Activated CD8-positive, alpha-beta T cell treated with anti-CD3 and anti-CD28 coated beads for 36 hours (primary cell): ENCODE results near the gene FLNA. TPM values are rescaled to one million over a fixed set of nuclear protein-coding genes. Genes with fewer than 3 reads are reported as not detected.

Experiments
- ATAC-seq: fragments of 200-7000 bp; cut with Tn5 transposase; one replicate; pipeline ENCODE4 v1.10.0; 2021; ENCODE audit warnings: mild to moderate bottlenecking, moderate library complexity
- CTCF ChIA-PET: fragments of 350-600 bp; sonication (Branson Sonifier 250); formaldehyde crosslinking; loops from one replicate; lab custom pipeline; 2021; ENCODE audit warnings: antibody characterized with exemption; lab: Charles Lee
- POLR2A ChIA-PET: fragments of 350-600 bp; sonication (Branson Sonifier 250); formaldehyde crosslinking; loops from one replicate; lab custom pipeline; 2021; ENCODE audit warnings: antibody characterized with exemption; lab: Charles Lee
- DNase-seq: peaks from one replicate; pipeline ENCODE4 v3.0.0-alpha.2; 2020
- H3K27ac Mint-ChIP-seq: one replicate; pipeline ENCODE4 v1.8.0; 2021; ENCODE audit warnings: mild to moderate bottlenecking, mixed read lengths
- H3K27me3 Mint-ChIP-seq: one replicate; pipeline ENCODE4 v1.8.0; 2021; ENCODE audit warnings: mixed read lengths
- H3K36me3 Mint-ChIP-seq: one replicate; pipeline ENCODE4 v1.8.0; 2021; ENCODE audit warnings: low read depth, mixed read lengths
- H3K4me1 Mint-ChIP-seq: one replicate; pipeline ENCODE4 v1.8.0; 2021; ENCODE audit warnings: low read depth, mixed read lengths
- H3K4me3 Mint-ChIP-seq: one replicate; pipeline ENCODE4 v1.8.0; 2021; ENCODE audit warnings: mild to moderate bottlenecking, moderate library complexity, mixed read lengths
- H3K9me3 Mint-ChIP-seq: one replicate; pipeline ENCODE4 v1.8.0; 2021; ENCODE audit warnings: mixed read lengths
- CTCF ChIP-seq: fragments of 200-600 bp; IDR thresholded peaks from one replicate; pipeline ENCODE4 v1.8.0; 2022; ENCODE audit warnings: antibody characterized with exemption, mild to moderate bottlenecking
- intact Hi-C: fragments of 100-400 bp; cut with micrococcal nuclease; formaldehyde crosslinking; loops from one replicate; pipeline ENCODE4 v1.10.0; 2022
- total RNA-seq, 2 experiments: library from RNA; stranded (reverse); gene quantifications; one replicate each; pipeline ENCODE4 v1.2.3, GENCODE V29; 2021

FLNA gene
- total RNA-seq, 2 experiments from 2014 or later, result 1,057 to 1,091 TPM

GRCh38 chrX:154378059-154378798 lies 3.8 kb upstream of the FLNA start:
- peak; percentile 45 for DNase-seq
- CTCF ChIA-PET, result interaction anchor here (0.6 to 1.0 kb wide), 2 partner anchors 364 to 431 kb away, joined by 3 read pairs; no protein-coding TSS in a partner anchor
- no peak for TF ChIP-seq CTCF
- peak overlapping the region; percentile 91 for H3K27ac Mint-ChIP-seq
- H3K36me3 Mint-ChIP-seq, result peaks cover 13% of the 10 kb centered on the region
- peaks cover 21% of the 10 kb centered on the region for H3K4me1 Mint-ChIP-seq
- POLR2A ChIA-PET, result interaction anchor here (0.9 to 3.9 kb wide), 3 partner anchors 11 to 67 kb away, joined by 3 to 30 read pairs (median 4); partner anchors contain the start of gene RPL10
- H3K9me3 Mint-ChIP-seq, result no peaks in the 10 kb centered on the region
- intact Hi-C loops, result no loop called here
- ATAC-seq, result no peak
- H3K27me3 Mint-ChIP-seq, result no peaks in the 10 kb centered on the region
- H3K4me3 Mint-ChIP-seq, result peak overlapping the region; percentile 72

DNA sequence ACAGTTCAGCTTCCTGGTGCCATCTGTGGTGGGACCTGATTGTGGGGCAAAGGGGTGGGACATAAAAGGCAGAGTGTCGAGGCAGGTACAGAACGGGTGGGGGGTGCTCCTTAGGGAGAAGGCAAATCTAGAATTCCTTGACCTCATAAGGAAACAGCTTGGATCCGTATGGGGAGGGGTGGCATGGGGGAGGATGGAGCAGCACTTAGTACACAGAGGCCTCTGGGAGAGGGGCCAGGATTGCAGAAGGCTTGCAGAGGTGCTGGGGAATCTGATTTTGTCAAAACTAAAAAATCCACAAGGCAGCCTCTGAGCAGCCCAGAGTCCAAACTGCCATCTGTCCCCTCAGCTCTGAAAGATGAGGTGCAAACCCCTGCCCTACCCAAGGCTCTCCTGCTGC lies 2.3 kb upstream of the FLNA start:
- no peak for TF ChIP-seq CTCF
- Mint-ChIP-seq H3K4me3 (peak overlapping the region; percentile 72), H3K4me1 (peaks cover 27% of the 10 kb centered on the region), H3K27me3 (no peaks in the 10 kb centered on the region), H3K9me3 (no peaks in the 10 kb centered on the region), H3K27ac (peak overlapping the region; percentile 91), H3K36me3 (peaks cover 13% of the 10 kb centered on the region)
- DNase-seq, result no peak
- no peak for ATAC-seq
- intact Hi-C loops, result no loop called here
- ChIA-PET POLR2A (interaction anchor here (3.9 kb wide), 1 partner anchor 22 kb away, joined by 30 read pairs; the partner anchor contains the start of gene RPL10), CTCF (interaction anchor here (1.0 kb wide), 1 partner anchor 430 kb away, joined by 3 read pairs; no protein-coding TSS in a partner anchor)

- no peaks in the 10 kb centered on the region for H3K27me3 Mint-ChIP-seq
- no peak for DNase-seq
- H3K27ac Mint-ChIP-seq, result no peak overlapping the region
- no peaks in the 10 kb centered on the region for H3K9me3 Mint-ChIP-seq
- no peak for TF ChIP-seq CTCF
- POLR2A ChIA-PET, result interaction anchor here (0.8 to 3.9 kb wide), 2 partner anchors 9 to 23 kb away, joined by 3 to 30 read pairs; partner anchors contain the start of gene RPL10
- CTCF ChIA-PET, result no interaction called here
- ATAC-seq, result no peak
- intact Hi-C loops, result no loop called here
- peaks cover 10% of the 10 kb centered on the region for H3K36me3 Mint-ChIP-seq
- H3K4me1 Mint-ChIP-seq, result peaks cover 21% of the 10 kb centered on the region
- peak overlapping the region; percentile 58 for H3K4me3 Mint-ChIP-seq
Measured at GRCh38 chrX:154375156-154375504, 696 bp upstream of the FLNA start.

DNA sequence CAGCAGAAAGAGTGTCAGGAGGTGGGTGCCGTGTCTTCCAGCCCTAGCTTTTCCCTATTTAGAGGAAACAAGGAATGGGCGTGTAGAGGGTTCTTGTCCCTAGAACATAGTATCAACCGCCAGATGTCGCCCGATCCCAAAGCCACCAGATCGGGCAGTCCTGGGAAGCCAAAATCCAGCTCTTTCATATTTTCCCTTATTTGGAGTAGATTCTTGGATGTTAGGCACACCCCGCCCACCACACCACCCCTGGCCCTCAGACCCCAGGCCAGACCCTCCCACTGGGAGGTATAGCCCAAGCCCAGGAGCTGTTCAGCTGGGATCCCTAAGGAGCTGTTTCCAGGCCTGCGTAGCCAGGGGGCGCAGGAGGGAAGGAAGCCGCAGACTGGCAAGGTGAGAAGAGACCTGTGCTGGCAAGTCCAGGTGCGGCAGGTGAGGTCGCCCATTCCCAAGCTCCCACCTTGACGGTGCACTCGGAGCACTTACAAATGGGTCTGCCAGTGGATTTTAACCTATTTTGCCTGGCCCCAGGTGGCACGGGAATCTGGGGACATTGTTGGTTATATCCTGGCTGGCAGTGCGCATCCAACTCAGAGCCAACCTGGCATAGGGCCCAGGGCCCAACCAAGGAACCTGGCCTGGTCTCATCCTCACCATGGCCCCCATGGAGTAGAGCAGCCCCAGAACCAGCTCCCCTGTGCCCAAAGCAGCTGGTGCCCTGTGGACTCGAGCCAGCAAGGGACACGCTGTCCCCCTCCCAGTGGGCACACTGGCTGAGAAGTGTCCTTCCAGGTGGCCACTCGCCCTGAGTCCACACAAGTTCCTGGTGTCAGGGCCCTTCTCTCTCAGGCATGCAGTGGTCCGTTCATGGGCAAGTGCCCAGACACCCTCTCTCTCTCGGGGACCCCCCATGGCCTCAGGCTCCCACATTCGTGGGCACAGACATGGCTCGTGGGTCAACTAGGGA lies 811 bp downstream of the FLNA start:
- ATAC-seq, result no peak
- DNase-seq, result no peak
- Mint-ChIP-seq H3K4me1 (peaks cover 21% of the 10 kb centered on the region), H3K9me3 (no peaks in the 10 kb centered on the region), H3K4me3 (peak overlapping the region; percentile 76), H3K36me3 (peaks cover 11% of the 10 kb centered on the region), H3K27me3 (no peaks in the 10 kb centered on the region), H3K27ac (peak overlapping the region; percentile 49)
- ChIA-PET POLR2A (interaction anchor here (1.1 to 1.9 kb wide), 6 partner anchors 10 to 402 kb away, joined by 3 to 7 read pairs (median 3); partner anchors contain the start of genes HCFC1, RPL10 and TMEM187), CTCF (interaction anchor here (0.7 to 1.8 kb wide), 11 partner anchors 8 to 170 kb away, joined by 3 to 11 read pairs (median 4); partner anchors contain the start of genes RPL10 and SLC10A3)
- TF ChIP-seq CTCF, result peak; percentile 36
- intact Hi-C loops, result no loop called here
